Brain microvascular endothelial cell (primary cell): Measurements from ENCODE around the gene C10orf53.

Experiments
- DNase-seq: peaks from one replicate; pipeline ENCODE4 v3.0.0-alpha.2; 2020
- H3K27ac ChIP-seq: fragments of 250-450 bp; sonication (Bioruptor Pico); 2 replicates; pipeline ENCODE4 v1.5.1; 2020; ENCODE audit warnings: mild to moderate bottlenecking, moderate library complexity
- H3K27me3 ChIP-seq: fragments of 250-450 bp; sonication (Bioruptor Pico); replicated peaks from 2 replicates; pipeline ENCODE4 v1.5.1; 2020; ENCODE audit warnings: mild to moderate bottlenecking
- H3K36me3 ChIP-seq: fragments of 250-450 bp; sonication (Bioruptor Pico); replicated peaks from 2 replicates; pipeline ENCODE4 v1.5.1; 2020; ENCODE audit warnings: mild to moderate bottlenecking
- H3K4me3 ChIP-seq: 2 replicates; pipeline ENCODE4 v1.5.1; 2011; ENCODE audit warnings: low read depth, mild to moderate bottlenecking, control low read depth, low read length, moderate library complexity
- CTCF ChIP-seq: IDR thresholded peaks from 2 replicates; pipeline ENCODE4 v1.5.1; 2011; ENCODE audit warnings: low read depth, mild to moderate bottlenecking, moderate library complexity, low read length, control low read depth, inconsistent platforms; ENCODE audit errors: missing control alignments
- in situ Hi-C: cut with HindIII; loops from 2 replicates; pipeline ENCODE4 v1.10.0; 2017; ENCODE audit warnings: low sequenced_read_pairs, low pct_ligation_motif_present

C10orf53 gene

GRCh38 chr10:49655099-49655498, 24.4 kb upstream of the C10orf53 start:
- TF ChIP-seq CTCF = no peak

GRCh38 chr10:49656845-49657493, 22.5 kb upstream of the C10orf53 start:
- in situ Hi-C loops = no loop called here
- no peak for DNase-seq
- Histone ChIP-seq H3K4me3 (no peak overlapping the region), H3K36me3 (no peaks in the 10 kb centered on the region), H3K27ac (no peak overlapping the region), H3K27me3 (no peaks in the 10 kb centered on the region)
- TF ChIP-seq CTCF = no peak

More at GRCh38 chr10:49655099-49655498, 24.4 kb upstream of the C10orf53 start:
- no peak overlapping the region for H3K27ac ChIP-seq
- no peaks in the 10 kb centered on the region for H3K27me3 ChIP-seq
- in situ Hi-C loops = no loop called here
- no peaks in the 10 kb centered on the region for H3K36me3 ChIP-seq
- no peak for DNase-seq
- no peak overlapping the region for H3K4me3 ChIP-seq

GRCh38 chr10:49657606-49658005, 21.8 kb upstream of the C10orf53 start:
- no peak overlapping the region for H3K27ac ChIP-seq
- H3K4me3 ChIP-seq = no peak overlapping the region
- in situ Hi-C loops = no loop called here
- H3K27me3 ChIP-seq = no peaks in the 10 kb centered on the region
- H3K36me3 ChIP-seq = no peaks in the 10 kb centered on the region
- DNase-seq = no peak
- TF ChIP-seq CTCF = no peak

- Histone ChIP-seq H3K27ac (no peak overlapping the region), H3K27me3 (no peaks in the 10 kb centered on the region), H3K4me3 (no peak overlapping the region), H3K36me3 (no peaks in the 10 kb centered on the region)
- in situ Hi-C loops = no loop called here
- DNase-seq = no peak
- no peak for TF ChIP-seq CTCF
Measured at GRCh38 chr10:49661140-49661856, 18.2 kb upstream of the C10orf53 start.

- in situ Hi-C loops = no loop called here
- no peaks in the 10 kb centered on the region for H3K36me3 ChIP-seq
Measured at GRCh38 chr10:49662169-49662830, 17.2 kb upstream of the C10orf53 start.

More at GRCh38 chr10:49662169-49662830, 17.2 kb upstream of the C10orf53 start:
- no peak for DNase-seq
- Histone ChIP-seq H3K4me3 (no peak overlapping the region), H3K27ac (no peak overlapping the region), H3K27me3 (no peaks in the 10 kb centered on the region)
- no peak for TF ChIP-seq CTCF
